Gastroesophageal sphincter (tissue), 4 donors: ENCODE measurements around the gene E2F2. TPM values are rescaled to one million over a fixed set of nuclear protein-coding genes. Genes with fewer than 3 reads are reported as not detected.

ENCODE experiments used
- ATAC-seq: fragments of 150-250 bp; one replicate; pipeline ENCODE4 v1.9.1; 2016; ENCODE audit warnings: mild to moderate bottlenecking, moderate library complexity
- H3K27ac ChIP-seq, 4 donors: fragments of 200-600 bp; sonication (generic) in 3 of 4; 1 replicate in 3 of 4; 2 replicates in 1 of 4; pipeline ENCODE4 v1.5.1; 2016 to 2019
- H3K27me3 ChIP-seq: fragments of 200-600 bp; sonication (generic); one replicate; pipeline ENCODE4 v1.5.1; 2019
- H3K36me3 ChIP-seq, 2 donors: fragments of 200-600 bp; sonication (generic); one replicate each; pipeline ENCODE4 v1.5.1; 2019; ENCODE audit warnings: control low read depth in 1 of 2
- H3K4me1 ChIP-seq, 3 donors: fragments of 200-600 bp; sonication (generic); 1 replicate in 2 of 3; 2 replicates in 1 of 3; pipeline ENCODE4 v1.5.1; 2016 to 2019; ENCODE audit warnings: control low read depth in 2 of 3
- H3K4me3 ChIP-seq, 2 donors: fragments of 200-600 bp; sonication (generic); one replicate each; pipeline ENCODE4 v1.5.1; 2019; ENCODE audit warnings: mild to moderate bottlenecking in 1 of 2, moderate library complexity in 1 of 2
- H3K9me3 ChIP-seq, 3 donors: fragments of 200-600 bp; sonication (generic); one replicate each; pipeline ENCODE4 v1.5.1; 2017 to 2019; ENCODE audit warnings: control low read depth in 2 of 3
- EP300 ChIP-seq: sonication (generic); formaldehyde crosslinking; IDR thresholded peaks from one replicate; pipeline ENCODE4 v1.6.1; 2017; ENCODE audit warnings: antibody characterized with exemption, mild to moderate bottlenecking
- POLR2A ChIP-seq, 2 donors: fragments of 450-650 bp; IDR thresholded peaks; one replicate each; pipeline ENCODE4 v1.6.1; 2017; ENCODE audit warnings: antibody characterized with exemption in 2 of 2, mild to moderate bottlenecking in 2 of 2, moderate library complexity in 1 of 2
- POLR2AphosphoS5 ChIP-seq: sonication (generic); formaldehyde crosslinking; IDR thresholded peaks from one replicate; pipeline ENCODE4 v1.6.1; 2017; ENCODE audit warnings: antibody characterized with exemption
- WGBS, 2 donors: methylation state at CpG; one replicate each; pipeline ENCODE4 v1.1.5; 2018; ENCODE audit warnings: low coverage in 1 of 2; 5-methylcytosine and 5-hydroxymethylcytosine counted together
- total RNA-seq, 4 donors: library from RNA; depleted of rRNA; stranded (reverse); fragments of >200 nt; gene quantifications; one replicate each; pipeline ENCODE4 v1.1.0, GENCODE V29; 2016
- TF ChIP-seq, protein P1 (sequence below), 4 experiments: fragments of 200-600 bp in 2 of 4; fragments of 450-650 bp in 2 of 4; sonication (generic) in 1 of 4; IDR thresholded peaks; one replicate each; pipeline ENCODE4 v1.5.1; 2017 to 2019; ENCODE audit warnings: antibody characterized with exemption in 4 of 4, mild to moderate bottlenecking in 2 of 4, moderate library complexity in 2 of 4

The E2F2 gene
- total RNA-seq, 4 donors from 2014 or later, result 0.08 to 0.17 TPM; not detected in 2

DNA sequence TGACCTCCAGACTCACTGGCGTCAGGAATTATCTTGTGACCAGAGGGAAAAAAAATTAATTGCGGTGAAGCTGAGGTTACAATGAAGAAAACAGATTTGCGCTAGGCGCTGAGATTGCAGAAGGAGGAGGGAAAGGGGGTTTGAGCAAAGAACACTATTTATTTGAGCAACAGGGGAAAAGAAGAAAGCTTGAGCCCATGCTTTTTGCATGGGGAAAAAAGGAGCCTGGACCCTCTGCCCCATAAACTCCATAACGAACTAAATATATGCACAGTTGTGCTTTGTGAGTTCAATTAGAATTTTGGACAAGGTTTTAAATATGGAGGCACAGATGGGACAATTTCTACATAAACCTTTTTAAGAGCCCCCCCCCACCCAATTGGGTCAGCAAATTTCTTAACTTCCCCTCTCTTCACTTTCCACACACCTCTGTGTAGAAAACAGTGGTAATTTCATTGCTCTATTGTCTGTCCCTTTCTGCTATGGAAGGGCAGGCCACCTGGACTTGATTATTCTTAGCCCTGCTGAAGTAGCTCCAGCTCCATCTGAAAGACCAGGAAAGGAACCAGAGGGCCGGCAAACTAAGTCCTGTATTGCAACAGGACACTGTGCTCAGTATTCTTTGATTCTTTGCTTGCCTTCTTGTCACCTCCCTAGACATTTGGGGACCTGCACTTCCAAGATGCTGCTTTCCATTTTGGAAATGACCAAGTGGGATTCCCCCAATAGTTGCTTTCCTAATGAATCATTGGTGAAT lies 29.1 kb upstream of the E2F2 start:
- no peaks in the 10 kb centered on the region for H3K9me3 ChIP-seq
- WGBS, 2 donors, result 0 to 14% methylated on average over 3 to 6 of the region's 6 CpGs
- no peaks in the 10 kb centered on the region for H3K27me3 ChIP-seq
- ATAC-seq, result no peak
- H3K36me3 ChIP-seq, result peaks cover 0 to 11% of the 10 kb centered on the region in 2 donors
- no peak for TF ChIP-seq POLR2A (IDR thresholded peaks at IDR 0.05)
- TF ChIP-seq, protein P1, sequence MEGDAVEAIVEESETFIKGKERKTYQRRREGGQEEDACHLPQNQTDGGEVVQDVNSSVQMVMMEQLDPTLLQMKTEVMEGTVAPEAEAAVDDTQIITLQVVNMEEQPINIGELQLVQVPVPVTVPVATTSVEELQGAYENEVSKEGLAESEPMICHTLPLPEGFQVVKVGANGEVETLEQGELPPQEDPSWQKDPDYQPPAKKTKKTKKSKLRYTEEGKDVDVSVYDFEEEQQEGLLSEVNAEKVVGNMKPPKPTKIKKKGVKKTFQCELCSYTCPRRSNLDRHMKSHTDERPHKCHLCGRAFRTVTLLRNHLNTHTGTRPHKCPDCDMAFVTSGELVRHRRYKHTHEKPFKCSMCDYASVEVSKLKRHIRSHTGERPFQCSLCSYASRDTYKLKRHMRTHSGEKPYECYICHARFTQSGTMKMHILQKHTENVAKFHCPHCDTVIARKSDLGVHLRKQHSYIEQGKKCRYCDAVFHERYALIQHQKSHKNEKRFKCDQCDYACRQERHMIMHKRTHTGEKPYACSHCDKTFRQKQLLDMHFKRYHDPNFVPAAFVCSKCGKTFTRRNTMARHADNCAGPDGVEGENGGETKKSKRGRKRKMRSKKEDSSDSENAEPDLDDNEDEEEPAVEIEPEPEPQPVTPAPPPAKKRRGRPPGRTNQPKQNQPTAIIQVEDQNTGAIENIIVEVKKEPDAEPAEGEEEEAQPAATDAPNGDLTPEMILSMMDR (IDR thresholded peaks at IDR 0.05), result no peak
- no peak for TF ChIP-seq EP300
- TF ChIP-seq POLR2AphosphoS5, result no peak
- H3K27ac ChIP-seq, result peak overlapping the region; percentile 94 to 98 (median 97)
- peaks cover 18 to 89% (median 44%) of the 10 kb centered on the region in 3 donors for H3K4me1 ChIP-seq
- peak overlapping the region; percentile 72 to 88 for H3K4me3 ChIP-seq

DNA sequence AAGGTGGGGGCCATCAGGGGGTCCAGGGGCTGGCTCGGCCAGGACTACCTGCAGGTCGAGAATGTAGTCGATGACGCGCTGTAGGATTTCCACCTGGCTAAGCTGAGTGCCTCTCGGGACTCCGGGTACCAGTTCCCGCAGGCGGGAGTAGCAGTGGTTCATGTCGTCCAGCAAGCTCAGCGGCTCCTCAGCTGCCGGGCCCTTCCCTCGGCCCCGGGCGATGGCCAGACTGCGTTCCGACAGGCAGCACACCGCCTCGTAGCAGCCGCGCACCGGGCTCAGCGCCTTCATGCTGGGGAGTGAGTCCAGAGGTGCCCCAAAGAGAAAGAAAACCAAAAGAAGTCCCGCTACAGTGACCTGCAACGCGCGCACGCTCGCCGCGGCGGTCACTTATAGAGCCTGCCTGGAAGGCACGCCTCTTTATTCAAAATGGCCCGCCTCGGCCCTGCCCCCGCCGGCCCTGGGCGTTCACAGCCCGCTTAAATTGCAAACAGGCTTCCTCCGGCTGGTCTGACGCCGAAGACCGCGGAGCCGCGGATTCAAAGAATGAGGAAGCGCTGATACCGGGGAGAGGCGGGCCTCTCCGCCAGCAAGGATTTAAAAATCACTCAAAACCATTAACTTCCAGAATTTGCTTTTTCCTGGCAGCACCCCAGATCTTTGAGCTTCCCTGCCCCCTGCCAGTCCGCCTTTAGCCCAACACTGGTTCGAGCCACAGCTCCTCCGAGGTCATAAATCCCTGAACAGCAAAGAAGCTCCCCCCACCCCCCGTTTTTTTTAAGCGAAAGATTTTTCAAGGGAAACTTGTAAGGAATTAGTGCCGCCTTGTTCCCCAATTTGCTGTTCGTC lies 28.3 kb upstream of the E2F2 start, which contains the start of gene ID3:
Gene ID3, minus strand, starts transcription at position 366 of the 849 bp plus-strand sequence. Its CDS starts 75 bp downstream, at position 291.
- peak; percentile 72 for ATAC-seq
- H3K4me3 ChIP-seq, result peak within 1 kb of the TSS; percentile 72 to 88
- peaks cover 0 to 11% of the 10 kb centered on the region in 2 donors for H3K36me3 ChIP-seq
- H3K9me3 ChIP-seq, result no peaks in the 10 kb centered on the region
- no peaks in the 10 kb centered on the region for H3K27me3 ChIP-seq
- peak within 1 kb of the TSS; percentile 94 to 98 (median 97) for H3K27ac ChIP-seq
- TF ChIP-seq, protein P1 (IDR thresholded peaks at IDR 0.05), result no peak
- TF ChIP-seq POLR2A (IDR thresholded peaks at IDR 0.05), result peak; percentile 98
- peak; percentile 98 for TF ChIP-seq POLR2AphosphoS5
- TF ChIP-seq EP300, result no peak
- 0% methylated on average over 11 to 16 of the region's 57 CpGs for WGBS, 2 donors
- H3K4me1 ChIP-seq, result peaks cover 18 to 85% (median 37%) of the 10 kb centered on the region in 3 donors

DNA sequence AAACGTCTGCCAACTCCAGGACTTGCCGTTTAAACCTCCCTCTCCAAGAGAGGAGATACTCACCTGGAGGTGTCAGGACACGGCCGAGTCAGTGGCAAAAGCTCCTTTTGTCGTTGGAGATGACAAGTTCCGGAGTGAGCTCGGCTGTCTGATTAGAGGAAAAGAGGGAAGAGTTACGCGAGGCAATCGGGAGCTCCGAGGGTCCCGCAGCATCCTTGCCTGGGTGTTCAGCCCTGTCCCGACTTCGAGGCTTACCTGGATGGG lies 27.8 kb upstream of the E2F2 start:
- 0% methylated on average over 2 of the region's 14 CpGs; no CpG with 5 or more reads in 1 of the 2 donors for WGBS, 2 donors
- peaks cover 0 to 11% of the 10 kb centered on the region in 2 donors for H3K36me3 ChIP-seq
- TF ChIP-seq EP300 (no peak), POLR2AphosphoS5 (no peak), POLR2A (IDR thresholded peaks at IDR 0.05) (no peak)
- TF ChIP-seq, protein P1 (IDR thresholded peaks at IDR 0.05), result no peak
- H3K27ac ChIP-seq, result peak overlapping the region; percentile 94 to 98 (median 97)
- H3K27me3 ChIP-seq, result no peaks in the 10 kb centered on the region
- H3K4me3 ChIP-seq, result peak overlapping the region; percentile 72 to 88
- no peaks in the 10 kb centered on the region for H3K9me3 ChIP-seq
- peaks cover 18 to 85% (median 37%) of the 10 kb centered on the region in 3 donors for H3K4me1 ChIP-seq
- no peak for ATAC-seq

DNA sequence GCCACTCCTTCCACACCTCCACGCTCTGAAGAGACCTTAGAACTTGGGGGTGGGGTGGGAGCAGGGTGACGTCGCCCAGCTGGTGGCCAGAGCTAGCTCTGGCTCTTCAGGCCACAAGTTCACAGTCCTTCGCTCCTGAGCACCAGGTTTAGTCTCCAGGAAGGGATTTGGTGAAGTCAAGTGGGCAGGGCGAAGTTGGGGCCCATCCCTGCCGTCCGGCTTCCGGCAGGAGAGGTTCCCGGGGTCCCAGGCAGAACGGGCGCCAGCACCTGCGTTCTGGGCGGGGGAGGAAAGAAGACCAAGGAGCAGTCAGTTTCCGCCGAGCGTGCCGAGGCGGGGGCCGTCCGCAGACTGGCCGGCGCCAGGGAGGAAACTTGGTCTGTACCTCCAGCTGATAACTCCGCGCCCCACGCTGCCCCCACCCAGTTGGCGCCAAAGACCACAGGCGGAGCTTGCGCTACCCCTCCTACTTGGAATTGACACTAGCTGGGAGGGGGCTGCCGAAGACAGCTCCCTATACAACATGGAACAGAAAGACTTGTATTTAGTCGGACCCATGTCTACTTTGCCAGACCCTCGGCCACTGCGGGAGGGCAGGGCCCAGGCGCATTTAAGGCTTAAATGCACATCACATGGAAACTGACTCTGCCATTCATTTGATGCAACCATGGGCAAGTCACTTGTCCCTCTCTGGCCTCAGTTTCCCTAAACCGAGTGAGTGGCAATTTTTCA lies 27.3 kb upstream of the E2F2 start:
- Histone ChIP-seq H3K4me1 (peaks cover 18 to 85% (median 36%) of the 10 kb centered on the region in 3 donors), H3K9me3 (no peaks in the 10 kb centered on the region), H3K27ac (peak overlapping the region; percentile 94 to 98 (median 97)), H3K36me3 (peaks cover 0 to 11% of the 10 kb centered on the region in 2 donors), H3K27me3 (no peaks in the 10 kb centered on the region), H3K4me3 (peak overlapping the region; percentile 72 to 88)
- peak; percentile 51 to 58 for TF ChIP-seq POLR2A (IDR thresholded peaks at IDR 0.05)
- TF ChIP-seq, protein P1 (IDR thresholded peaks at IDR 0.05), result no peak
- TF ChIP-seq POLR2AphosphoS5, result peak; percentile 65
- TF ChIP-seq EP300, result no peak
- ATAC-seq, result no peak
- WGBS, 2 donors, result 2% methylated on average over 23 of the region's 34 CpGs; no CpG with 5 or more reads in 1 of the 2 donors
